MM.1S (cell line): Measurements from ENCODE around the gene OR2V2.
A peak's percentile ranks its signal among the peaks of the same experiment; 100 is the strongest.

Source experiments
- DNase-seq: peaks from one replicate; pipeline ENCODE4 v3.0.0-alpha.2; 2015
- H2AFZ ChIP-seq: fragments of 300-600 bp; sonication (generic); 2 replicates; pipeline ENCODE4 v1.6.0; 2016; ENCODE audit warnings: antibody characterized with exemption, low read length
- H3F3A ChIP-seq: fragments of 300-600 bp; sonication (generic); 2 replicates; pipeline ENCODE4 v1.6.1; 2016; ENCODE audit warnings: mild to moderate bottlenecking, antibody characterized with exemption, low read length, moderate library complexity, mixed read lengths; ENCODE audit not compliant: insufficient read depth
- H3K27ac ChIP-seq: fragments of 300-600 bp; sonication (generic); 2 replicates; pipeline ENCODE4 v1.5.1; 2016; ENCODE audit warnings: mild to moderate bottlenecking, low read length
- H3K27me3 ChIP-seq: fragments of 300-600 bp; sonication (generic); replicated peaks from 2 replicates; pipeline ENCODE4 v1.6.0; 2016; ENCODE audit warnings: low read length; ENCODE audit not compliant: insufficient read depth
- H3K36me3 ChIP-seq: fragments of 300-600 bp; sonication (generic); replicated peaks from 2 replicates; pipeline ENCODE4 v1.6.1; 2016; ENCODE audit warnings: mild to moderate bottlenecking, low read length, mixed read lengths; ENCODE audit not compliant: insufficient read depth
- H3K4me1 ChIP-seq: fragments of 300-600 bp; sonication (generic); 2 replicates; pipeline ENCODE4 v1.6.1; 2016; ENCODE audit warnings: low read length, mixed read lengths
- H3K4me2 ChIP-seq: fragments of 300-600 bp; sonication (generic); 2 replicates; pipeline ENCODE4 v1.6.0; 2016; ENCODE audit warnings: low read depth, low read length
- H3K4me3 ChIP-seq: fragments of 300-600 bp; sonication (generic); 2 replicates; pipeline ENCODE4 v1.5.1; 2016; ENCODE audit warnings: low read length, mixed read lengths
- H3K79me2 ChIP-seq: fragments of 300-600 bp; sonication (generic); 2 replicates; pipeline ENCODE4 v1.6.1; 2016; ENCODE audit warnings: mixed run types, low read length, mixed read lengths
- H3K9ac ChIP-seq: fragments of 300-600 bp; sonication (generic); 2 replicates; pipeline ENCODE4 v1.6.1; 2016; ENCODE audit warnings: low read length, mixed read lengths
- H3K9me2 ChIP-seq: fragments of 300-600 bp; sonication (generic); replicated peaks from 2 replicates; pipeline ENCODE4 v1.6.1; 2016; ENCODE audit warnings: mild to moderate bottlenecking, low read length, mixed read lengths; ENCODE audit not compliant: insufficient read depth
- H3K9me3 ChIP-seq: fragments of 300-600 bp; sonication (generic); replicated peaks from 2 replicates; pipeline ENCODE4 v1.6.1; 2016; ENCODE audit warnings: mild to moderate bottlenecking, low read length, mixed read lengths; ENCODE audit not compliant: insufficient read depth
- H4K20me1 ChIP-seq: fragments of 300-600 bp; sonication (generic); 2 replicates; pipeline ENCODE4 v1.6.1; 2016; ENCODE audit warnings: mild to moderate bottlenecking, low read length, moderate library complexity, mixed read lengths; ENCODE audit not compliant: insufficient read depth
- CTCF ChIP-seq: fragments of 300-600 bp; sonication (generic); IDR thresholded peaks from 2 replicates; pipeline ENCODE4 v1.5.1; 2016; ENCODE audit warnings: antibody characterized with exemption, low read length, mixed read lengths
- EZH2 ChIP-seq: fragments of 300-600 bp; sonication (generic); optimal IDR thresholded peaks from 2 replicates; pipeline ENCODE3; 2017; ENCODE audit warnings: low read depth, mild to moderate bottlenecking, antibody characterized with exemption, low read length, mixed read lengths
- EZH2phosphoT487 ChIP-seq: fragments of 300-600 bp; sonication (generic); IDR thresholded peaks from 2 replicates; pipeline ENCODE4 v1.6.1; 2018; ENCODE audit warnings: antibody characterized with exemption, low read length

OR2V2 gene

GRCh38 chr5:181187500-181188213 lies 40.3 kb downstream of the OR2V2 start:
- Histone ChIP-seq H3K4me2 (peak overlapping the region; percentile 35; the same call in 1 of the 2 replicates), H4K20me1 (no peaks in the 10 kb centered on the region), H3K9ac (no peak overlapping the region; the same call in 1 of the 2 replicates), H3K27ac (peak overlapping the region; percentile 75; the same call in 1 of the 2 replicates), H2AFZ (0 out of 2 replicates have a peak overlapping the region, but pooled peaks have one; percentile 4), H3K9me2 (no peaks in the 10 kb centered on the region), H3K4me1 (0 out of 2 replicates have a peak, but pooled peaks cover under 1% of the 10 kb centered on the region), H3K36me3 (no peaks in the 10 kb centered on the region), H3K27me3 (no peaks in the 10 kb centered on the region), H3K9me3 (no peaks in the 10 kb centered on the region), H3K4me3 (peak overlapping the region; percentile 39), H3K79me2 (no peaks in the 10 kb centered on the region), H3F3A (peaks cover 49% of the 10 kb centered on the region; the same call in 1 of the 2 replicates)
- TF ChIP-seq EZH2 (no peak), CTCF (no peak)
- peak; percentile 46 for DNase-seq

- Histone ChIP-seq H3K27me3 (no peaks in the 10 kb centered on the region), H3K4me3 (peak overlapping the region; percentile 95), H3F3A (peaks cover 44% of the 10 kb centered on the region; the same call in 1 of the 2 replicates), H3K9me2 (no peaks in the 10 kb centered on the region), H3K27ac (peak overlapping the region; percentile 75), H2AFZ (peak overlapping the region; percentile 87), H3K9ac (peak overlapping the region; percentile 74), H3K4me1 (no peaks in the 10 kb centered on the region), H3K79me2 (no peaks in the 10 kb centered on the region), H3K4me2 (peak overlapping the region; percentile 99), H4K20me1 (no peaks in the 10 kb centered on the region), H3K36me3 (no peaks in the 10 kb centered on the region), H3K9me3 (no peaks in the 10 kb centered on the region)
- TF ChIP-seq EZH2phosphoT487 (no peak), EZH2 (no peak), CTCF (no peak)
- DNase-seq = peak; percentile 80
These were observed 41.4 kb downstream of the OR2V2 start for GRCh38 chr5:181188700-181189362.

GRCh38 chr5:181189363-181189961 lies 42.1 kb downstream of the OR2V2 start:
- H3K4me2 ChIP-seq = peak overlapping the region; percentile 99
- H4K20me1 ChIP-seq = no peaks in the 10 kb centered on the region
- H3K36me3 ChIP-seq = no peaks in the 10 kb centered on the region
- peaks cover 38% of the 10 kb centered on the region; the same call in 1 of the 2 replicates for H3F3A ChIP-seq
- peak; percentile 52 for DNase-seq
- no peaks in the 10 kb centered on the region for H3K9me2 ChIP-seq
- peak overlapping the region; percentile 95 for H3K4me3 ChIP-seq
- H3K9ac ChIP-seq = peak overlapping the region; percentile 66; the same call in 1 of the 2 replicates
- TF ChIP-seq CTCF = no peak
- TF ChIP-seq EZH2 = no peak
- no peak for TF ChIP-seq EZH2phosphoT487
- no peaks in the 10 kb centered on the region for H3K4me1 ChIP-seq
- peak overlapping the region; percentile 87 for H2AFZ ChIP-seq
- no peaks in the 10 kb centered on the region for H3K79me2 ChIP-seq
- H3K27ac ChIP-seq = peak overlapping the region; percentile 75; the same call in 1 of the 2 replicates
- H3K27me3 ChIP-seq = no peaks in the 10 kb centered on the region
- H3K9me3 ChIP-seq = no peaks in the 10 kb centered on the region
